DMS153 (cell line): ENCODE data around the gene FFAR4.

ENCODE experiments used
- DNase-seq: peaks from one replicate; lab custom pipeline; 2025; lab: John Stamatoyannopoulos, UW

The FFAR4 gene

GRCh38 chr10:93599778-93600177, 33.3 kb downstream of the FFAR4 start:
- DNase-seq, result no peak

GRCh38 chr10:93600446-93601145, 34.1 kb downstream of the FFAR4 start:
- peak; percentile 41 for DNase-seq

GRCh38 chr10:93601146-93601773, 34.8 kb downstream of the FFAR4 start, which contains the start of gene RBP4:
Gene RBP4 (minus strand): TSS chr10:93601235. CDS start chr10:93601028, 207 bp downstream.
- no peak for DNase-seq

- DNase-seq, result no peak
Measured at GRCh38 chr10:93601774-93602162, 35.3 kb downstream of the FFAR4 start.

GRCh38 chr10:93603023-93603422, 36.6 kb downstream of the FFAR4 start:
- no peak for DNase-seq

- DNase-seq, result peak; percentile 52
Measured at GRCh38 chr10:93604146-93604545, 37.7 kb downstream of the FFAR4 start.

- DNase-seq, result no peak
Measured at GRCh38 chr10:93608421-93608820, 42.0 kb downstream of the FFAR4 start.

GRCh38 chr10:93612311-93612710, 45.8 kb downstream of the FFAR4 start, which contains the start of gene PDE6C:
Gene PDE6C (plus strand): TSS chr10:93612537. CDS start chr10:93612726, 189 bp downstream.
- DNase-seq, result no peak

GRCh38 chr10:93613126-93613525, 46.7 kb downstream of the FFAR4 start:
- DNase-seq, result no peak

- DNase-seq, result no peak
Measured at GRCh38 chr10:93614101-93614825, 47.8 kb downstream of the FFAR4 start.

GRCh38 chr10:93615576-93616235, 49.2 kb downstream of the FFAR4 start:
- DNase-seq, result no peak

GRCh38 chr10:93620925-93621324, 54.5 kb downstream of the FFAR4 start:
- DNase-seq, result no peak

GRCh38 chr10:93622942-93623341, 56.5 kb downstream of the FFAR4 start:
- DNase-seq, result no peak

- no peak for DNase-seq
Measured at GRCh38 chr10:93628858-93629257, 62.4 kb downstream of the FFAR4 start.

GRCh38 chr10:93629647-93630305, 63.3 kb downstream of the FFAR4 start:
- no peak for DNase-seq

GRCh38 chr10:93630625-93631557, 64.4 kb downstream of the FFAR4 start:
- DNase-seq, result peak; percentile 6
